HG02623 (cell line): ENCODE measurements around the gene SH2D4B.

Source experiments
- ATAC-seq: cut with Tn5 transposase; IDR thresholded peaks from one replicate; pipeline ENCODE4 v1.9.1; 2021; ENCODE audit warnings: moderate library complexity; ENCODE audit not compliant: unreplicated experiment

SH2D4B gene

DNA sequence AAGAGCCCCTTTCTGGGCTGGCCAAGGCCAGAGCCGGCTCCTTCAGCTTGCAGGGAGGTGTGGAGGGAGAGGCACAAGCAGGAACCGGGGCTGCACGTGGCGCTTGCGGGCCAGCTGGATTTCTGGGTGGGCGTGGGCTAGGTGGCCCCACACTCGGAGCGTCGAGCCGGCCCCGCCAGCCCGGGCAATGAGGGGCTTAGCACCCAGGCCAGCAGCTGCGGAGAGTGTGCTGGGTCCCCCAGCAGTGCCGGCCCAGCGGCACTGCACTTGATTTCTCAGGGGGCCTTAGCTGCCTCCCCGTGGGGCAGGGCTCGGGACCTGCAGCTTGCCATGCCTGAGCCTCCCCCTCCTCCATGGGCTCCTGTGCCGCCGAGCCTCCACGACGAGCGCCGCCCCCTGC, 48.1 kb downstream of the SH2D4B start:
- no peak for ATAC-seq

GRCh38 chr10:80588546-80588945, 50.8 kb downstream of the SH2D4B start:
- no peak for ATAC-seq

- peak; percentile 93 for ATAC-seq
These were observed 52.1 kb downstream of the SH2D4B start for GRCh38 chr10:80589726-80590373.

DNA sequence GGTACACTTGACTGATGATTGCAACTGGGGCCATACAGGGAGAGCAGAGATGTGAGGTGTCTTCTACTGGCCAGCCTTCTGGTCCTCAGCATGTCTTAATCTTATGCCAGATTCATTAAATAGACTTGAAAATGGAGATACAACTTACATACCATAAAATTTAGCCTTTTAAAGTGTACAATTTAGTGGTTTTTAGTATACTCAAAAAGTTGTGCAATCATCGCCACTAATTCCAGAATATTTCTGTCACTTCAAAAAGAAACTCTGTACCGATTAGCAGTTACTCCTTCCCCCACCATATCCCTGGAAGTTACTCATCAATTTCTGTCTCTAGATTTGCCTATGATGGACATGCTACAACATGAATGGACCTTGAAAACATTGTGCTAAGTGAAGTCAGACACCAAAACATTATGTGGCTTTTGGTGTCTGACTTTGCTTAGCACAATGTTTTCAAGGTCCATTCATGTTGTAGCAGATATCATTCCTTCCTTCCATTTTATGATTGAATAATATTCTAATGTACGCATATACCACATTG, 53.0 kb downstream of the SH2D4B start:
- ATAC-seq, result no peak

GRCh38 chr10:80596391-80597257, 58.9 kb downstream of the SH2D4B start:
- ATAC-seq, result no peak

DNA sequence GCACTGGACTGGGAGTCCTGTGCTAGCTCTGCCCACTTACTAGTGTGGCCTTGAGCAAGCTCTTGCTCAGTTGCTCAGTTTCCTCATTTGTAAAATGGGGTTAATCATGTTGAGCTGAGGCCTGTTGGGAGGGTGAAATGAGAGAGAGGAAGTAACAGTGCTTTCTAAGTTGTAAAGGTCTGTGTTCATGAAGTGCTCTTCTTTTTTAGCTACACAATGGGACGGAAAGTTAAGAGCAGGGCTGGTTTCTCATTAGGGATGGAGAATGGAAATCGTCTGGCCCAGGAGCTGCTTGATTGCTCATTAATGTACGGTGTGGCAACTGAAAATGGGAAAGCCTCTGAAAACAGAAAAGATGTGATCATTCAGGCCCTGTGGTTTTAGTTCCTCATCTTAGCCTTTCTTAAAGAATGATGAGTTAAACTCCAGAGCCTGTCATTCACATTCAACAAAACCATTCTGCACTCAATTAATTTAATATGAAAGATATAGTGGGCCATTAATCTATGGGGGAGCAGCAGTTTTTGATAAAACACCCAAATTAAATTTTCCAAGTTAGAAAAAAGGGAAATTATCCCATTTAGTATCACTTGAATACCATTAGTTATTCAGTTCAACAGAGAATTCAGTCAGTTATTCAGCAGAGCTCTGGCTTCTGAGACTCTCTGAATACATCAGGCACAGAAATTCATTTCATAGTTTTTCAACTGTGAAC, 60.5 kb downstream of the SH2D4B start:
- peak; percentile 37 for ATAC-seq

GRCh38 chr10:80598951-80599350, 61.2 kb downstream of the SH2D4B start:
- ATAC-seq, result no peak

GRCh38 chr10:80599424-80599847, 61.7 kb downstream of the SH2D4B start:
- peak; percentile 80 for ATAC-seq

DNA sequence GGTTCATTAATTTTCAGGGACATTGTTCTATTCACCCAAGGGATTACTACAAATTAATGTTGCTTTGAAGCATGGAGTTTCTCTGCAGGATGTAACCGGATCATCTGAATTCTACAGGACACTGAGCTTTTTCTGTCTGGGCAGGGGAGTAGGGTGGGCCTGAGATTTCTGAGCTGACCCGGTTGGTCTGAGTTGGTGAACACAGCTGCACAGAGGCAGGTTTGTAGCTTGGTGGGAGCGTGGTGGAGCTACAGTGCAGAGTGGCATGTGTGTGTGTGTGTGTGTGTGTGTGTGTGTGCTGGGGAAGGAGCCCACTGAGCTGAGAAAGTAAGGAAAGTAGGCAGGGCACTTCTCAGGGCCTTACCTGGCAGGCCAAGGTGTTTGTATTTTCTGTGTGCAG, 62.6 kb downstream of the SH2D4B start:
- no peak for ATAC-seq

GRCh38 chr10:80602881-80603280, 65.2 kb downstream of the SH2D4B start:
- ATAC-seq, result no peak

- no peak for ATAC-seq
These were observed 65.8 kb downstream of the SH2D4B start for GRCh38 chr10:80603516-80603915.

DNA sequence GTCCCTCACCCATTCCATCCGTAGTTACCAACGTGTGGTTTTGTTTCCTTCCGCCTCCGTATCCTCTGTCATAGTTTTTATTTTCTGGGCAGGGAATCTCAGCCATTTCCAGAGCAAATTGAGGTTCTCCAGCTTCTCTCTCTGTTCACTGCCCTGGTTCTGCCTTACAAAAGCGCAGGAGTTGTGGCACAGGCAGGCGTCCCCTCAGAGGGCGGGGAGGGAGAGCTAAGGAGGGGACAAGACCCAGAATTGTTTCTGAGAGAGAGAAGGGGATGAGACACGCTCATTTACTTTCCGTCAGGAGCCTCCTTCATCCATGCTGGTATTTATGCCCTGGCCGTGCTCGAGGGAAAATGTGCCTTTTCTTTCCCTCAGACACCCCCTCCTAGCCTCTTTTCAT, 71.0 kb downstream of the SH2D4B start:
- no peak for ATAC-seq

GRCh38 chr10:80609331-80609730, 71.6 kb downstream of the SH2D4B start:
- ATAC-seq, result no peak

DNA sequence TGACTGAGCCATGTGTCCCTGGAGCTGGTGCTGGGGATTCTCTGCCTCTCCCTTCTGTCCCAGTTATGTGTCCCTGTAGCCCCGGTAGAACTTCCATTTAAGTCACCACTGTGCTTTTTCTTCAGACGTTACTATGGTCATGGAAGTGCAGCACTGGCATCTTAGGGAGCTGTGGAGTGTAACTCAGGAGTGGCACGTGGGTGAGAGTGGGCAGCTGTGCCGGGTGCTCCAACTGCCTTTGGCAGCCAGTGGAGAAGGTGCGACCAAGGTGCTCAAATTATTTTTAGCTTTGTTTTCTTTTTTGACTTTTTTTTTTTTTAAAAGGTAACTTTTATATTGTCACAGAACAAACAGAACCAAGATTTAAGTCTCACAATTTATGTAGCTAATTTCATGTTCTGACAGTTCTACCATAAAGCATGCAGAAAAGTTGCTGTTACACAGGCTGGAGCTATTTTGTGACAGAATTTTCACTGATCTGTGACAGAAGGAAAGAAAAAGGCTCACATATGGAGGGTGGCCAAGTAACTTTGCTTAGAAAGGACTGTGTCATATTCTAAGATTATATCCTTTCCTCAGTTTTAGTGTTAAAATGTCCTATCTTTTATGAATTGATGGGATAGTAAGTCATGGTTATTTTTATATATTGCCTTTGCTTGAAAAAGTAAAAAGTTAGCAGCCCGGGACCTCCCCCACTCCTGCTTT, 73.9 kb downstream of the SH2D4B start:
- no peak for ATAC-seq

DNA sequence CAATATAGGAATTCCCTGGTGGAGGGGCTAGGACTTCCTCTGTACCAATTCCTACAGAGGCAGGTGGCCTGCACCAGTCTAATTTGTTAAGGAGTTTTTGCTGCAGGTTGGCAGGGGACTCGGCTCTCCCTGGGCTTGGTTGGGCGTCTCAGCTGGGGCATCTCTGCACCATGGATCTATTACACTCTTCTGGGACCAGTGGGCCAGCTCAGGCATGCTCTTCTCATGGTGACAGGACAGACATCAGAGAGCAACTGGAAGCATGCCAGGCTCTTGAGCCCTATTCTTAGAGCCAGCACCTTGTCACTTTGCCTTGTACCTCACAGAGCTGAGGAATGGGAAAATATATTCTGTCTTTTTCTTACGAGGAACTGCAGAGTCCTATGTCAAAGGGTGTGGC, 74.6 kb downstream of the SH2D4B start:
- ATAC-seq, result no peak

DNA sequence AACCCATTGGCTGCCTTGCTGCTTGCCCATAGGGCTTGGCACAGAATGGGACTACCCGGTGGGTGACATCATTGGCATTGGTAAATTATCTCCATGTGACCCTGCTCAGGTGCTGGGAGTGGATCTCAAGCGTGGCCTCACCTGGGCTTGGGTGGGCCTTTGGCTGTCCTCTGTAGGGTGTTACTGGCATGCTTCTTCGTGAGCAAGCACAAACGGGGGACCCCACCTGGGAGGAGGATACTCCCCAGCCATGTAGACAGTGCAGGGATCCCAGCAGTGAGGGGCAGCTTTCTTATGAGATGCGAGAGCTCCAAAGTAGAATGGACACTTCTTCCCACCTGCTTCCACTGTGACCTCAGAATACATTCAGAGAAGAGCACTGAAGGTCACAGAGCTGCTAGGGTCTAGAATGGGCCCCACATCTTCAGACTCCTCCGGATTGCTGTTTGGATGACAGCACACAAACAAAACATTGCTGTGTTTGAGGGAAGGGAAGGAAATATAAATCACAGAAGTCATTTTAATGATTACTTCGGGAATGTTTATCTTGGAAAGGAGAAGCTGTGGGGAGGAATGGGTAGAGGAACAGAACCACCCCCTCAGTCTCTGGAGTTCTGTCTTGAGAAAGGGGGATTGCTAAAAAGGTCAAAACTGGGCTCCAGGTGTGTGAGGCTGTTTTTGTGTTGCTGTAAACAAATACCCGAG, 75.9 kb downstream of the SH2D4B start:
- no peak for ATAC-seq

- no peak for ATAC-seq
These were observed 77.1 kb downstream of the SH2D4B start for GRCh38 chr10:80614576-80615416.

DNA sequence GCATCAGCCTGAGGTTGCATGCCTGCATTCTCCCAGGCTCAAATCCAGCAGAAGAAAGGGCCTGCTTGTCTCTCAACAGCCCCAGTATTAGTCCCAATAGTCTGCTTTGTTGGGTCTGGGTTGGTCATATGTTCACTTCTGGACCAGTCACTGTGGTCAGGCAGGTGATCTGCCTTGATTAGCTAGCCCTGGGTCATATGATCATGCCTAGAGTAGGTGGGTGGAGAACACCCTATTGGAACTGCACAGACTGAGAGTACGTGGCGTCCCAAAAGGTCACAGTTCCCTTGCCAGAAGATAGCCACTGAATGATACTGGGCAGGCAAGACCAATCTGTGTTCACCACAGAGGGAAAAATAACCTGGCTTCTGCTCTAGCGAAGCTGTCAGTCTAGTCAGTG, 80.1 kb downstream of the SH2D4B start:
- no peak for ATAC-seq

GRCh38 chr10:80619036-80619435, 81.3 kb downstream of the SH2D4B start:
- no peak for ATAC-seq
